Stimulated activated CD8-positive, alpha-beta memory T cell treated with anti-CD3 and anti-CD28 coated beads, Interleukin-12 subunit alpha, Interleukin-12 subunit beta, amount 100 ng/mL, for 24 hours (primary cell): Measurements from ENCODE around the gene GAST.
"Not testable (repeated sequence)": the region's sequence is repeated elsewhere in the genome, so short reads cannot be mapped to it uniquely, and the experiment has no call there.

Source experiments
- DNase-seq: peaks from one replicate; pipeline ENCODE4 v3.0.0-alpha.2; 2020; ENCODE audit errors: extremely low read depth

The GAST gene, protein sequence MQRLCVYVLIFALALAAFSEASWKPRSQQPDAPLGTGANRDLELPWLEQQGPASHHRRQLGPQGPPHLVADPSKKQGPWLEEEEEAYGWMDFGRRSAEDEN

DNA sequence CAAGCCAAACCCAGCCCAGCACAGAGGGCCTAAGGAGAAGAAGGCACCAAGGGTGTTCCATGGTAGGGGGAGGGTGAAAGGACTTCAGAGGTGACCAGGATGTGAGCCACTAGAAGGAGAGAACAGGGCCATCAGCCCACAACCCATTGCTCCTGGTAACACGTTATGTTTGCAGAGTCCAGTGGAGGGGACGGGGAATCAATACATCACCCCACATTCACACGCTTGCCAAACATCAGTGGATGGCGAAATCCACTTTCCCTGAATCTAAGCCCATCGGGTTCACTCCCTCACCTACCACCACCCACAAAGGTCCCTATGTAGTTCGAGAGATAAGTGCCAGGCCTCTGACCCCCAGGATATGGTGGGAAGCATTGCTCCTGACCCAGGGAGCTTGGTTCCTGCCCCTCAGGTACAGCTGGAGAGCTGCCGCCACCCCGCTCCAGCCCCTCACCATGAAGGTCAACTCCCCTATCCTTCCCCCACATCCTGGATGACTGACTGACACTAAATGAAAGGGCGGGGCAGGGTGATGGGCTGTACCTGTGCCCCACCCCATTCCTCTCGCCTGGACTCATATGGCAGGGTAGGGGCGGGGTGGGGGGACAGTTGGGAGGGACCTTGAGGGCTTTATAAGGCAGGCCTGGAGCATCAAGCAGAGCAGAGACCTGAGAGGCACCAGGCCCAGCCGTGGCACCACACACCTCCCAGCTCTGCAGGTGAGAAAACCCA, at the start of gene GAST:
GAST (plus strand) TSS at position 663 of the 732 bp plus-strand sequence. CDS start 3,106 bp downstream, outside the sequence.
- no peak for DNase-seq

DNA sequence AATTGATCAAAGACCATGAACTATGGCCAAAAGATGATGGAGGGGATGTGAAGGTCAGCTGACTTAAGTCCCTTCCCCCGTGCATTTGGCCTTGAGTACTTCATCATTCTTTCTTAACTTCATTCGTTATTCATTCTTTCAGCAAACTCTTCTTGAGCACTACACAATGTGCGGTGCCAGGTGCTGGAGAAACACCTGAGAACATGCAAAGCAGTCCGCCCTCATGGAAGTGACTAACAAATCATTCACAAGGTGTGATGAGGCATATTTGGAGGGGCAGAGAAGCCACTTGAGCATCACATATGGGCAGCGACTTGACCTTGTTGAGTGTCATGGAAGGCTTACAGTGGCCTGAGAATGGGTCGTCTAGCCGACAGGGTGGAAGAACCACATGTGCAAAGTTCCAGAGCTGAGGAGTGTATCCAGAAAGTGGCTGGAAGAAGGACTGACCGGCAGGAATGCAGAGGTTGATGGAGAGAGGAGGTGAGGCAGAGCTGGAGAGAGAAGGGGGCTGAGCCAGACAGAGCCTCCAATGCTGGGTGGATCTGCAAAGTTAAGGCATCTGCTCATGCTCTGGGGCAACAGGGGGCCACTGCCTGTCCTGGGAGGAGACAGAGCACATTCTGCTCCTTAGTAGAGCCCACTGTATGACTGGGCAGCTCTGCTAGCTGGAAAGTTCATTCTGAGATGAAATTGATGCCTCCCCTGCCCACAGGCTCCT, 48.5 kb upstream of the GAST start:
- no peak for DNase-seq

DNA sequence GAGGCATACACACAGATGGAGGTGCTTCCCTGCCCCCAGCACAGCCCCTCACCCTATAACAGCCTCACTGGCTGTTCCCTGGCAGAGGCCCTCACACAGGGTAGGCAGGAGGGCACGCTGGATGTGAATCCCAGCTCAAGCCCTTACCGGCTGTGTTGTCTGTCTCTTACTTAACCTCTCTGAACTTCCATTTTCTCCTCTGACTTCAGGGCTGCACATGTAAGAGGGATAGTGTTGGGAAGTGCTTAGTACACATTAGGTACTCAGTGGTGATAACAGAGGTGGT, 48.0 kb upstream of the GAST start:
- no peak for DNase-seq

DNA sequence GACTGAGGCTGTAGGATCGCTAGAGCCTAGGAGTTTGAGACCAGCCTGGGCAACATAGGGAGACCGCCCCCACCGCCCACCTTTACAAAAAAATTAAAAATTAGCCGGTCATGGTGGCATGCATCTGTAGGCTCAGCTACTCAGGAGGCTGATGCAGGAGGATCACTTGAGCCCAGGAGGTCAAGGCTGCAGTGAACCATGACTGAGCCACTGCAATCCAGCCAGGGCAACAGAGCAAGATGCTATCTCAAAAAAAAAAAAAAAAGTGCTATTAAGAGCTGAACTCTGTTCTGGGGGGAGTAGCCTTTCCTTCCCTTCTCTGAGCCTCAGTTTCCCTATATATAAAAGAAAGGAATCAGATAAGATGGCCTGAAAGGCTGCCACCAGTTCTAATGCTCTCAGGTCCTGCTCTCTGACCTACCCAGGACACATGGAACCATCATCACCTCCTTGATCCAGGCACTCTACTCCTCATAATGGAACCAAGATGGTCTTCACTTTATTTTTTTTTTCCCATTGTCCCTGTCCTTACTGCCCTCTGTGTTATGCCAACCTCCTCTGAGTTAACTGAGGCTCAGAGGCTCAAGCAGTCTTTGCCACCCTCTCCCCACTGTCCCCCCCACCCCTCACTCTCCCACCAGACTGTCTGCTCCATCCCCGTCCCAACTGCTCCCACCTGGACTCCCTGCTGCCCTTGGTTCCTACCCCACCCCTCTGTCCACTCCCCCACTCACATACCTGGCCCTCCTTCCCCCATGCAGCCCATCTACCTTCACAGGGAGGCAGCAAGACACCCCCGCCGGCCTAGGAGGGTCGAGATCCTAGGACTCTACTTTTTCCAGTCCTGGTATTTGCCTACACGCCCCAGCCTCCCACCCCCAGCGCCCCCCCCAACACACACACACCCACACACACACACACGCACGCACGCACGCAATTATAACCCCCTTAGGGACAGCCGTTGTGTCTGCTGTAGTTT, 47.3 kb upstream of the GAST start:
- no peak for DNase-seq

DNA sequence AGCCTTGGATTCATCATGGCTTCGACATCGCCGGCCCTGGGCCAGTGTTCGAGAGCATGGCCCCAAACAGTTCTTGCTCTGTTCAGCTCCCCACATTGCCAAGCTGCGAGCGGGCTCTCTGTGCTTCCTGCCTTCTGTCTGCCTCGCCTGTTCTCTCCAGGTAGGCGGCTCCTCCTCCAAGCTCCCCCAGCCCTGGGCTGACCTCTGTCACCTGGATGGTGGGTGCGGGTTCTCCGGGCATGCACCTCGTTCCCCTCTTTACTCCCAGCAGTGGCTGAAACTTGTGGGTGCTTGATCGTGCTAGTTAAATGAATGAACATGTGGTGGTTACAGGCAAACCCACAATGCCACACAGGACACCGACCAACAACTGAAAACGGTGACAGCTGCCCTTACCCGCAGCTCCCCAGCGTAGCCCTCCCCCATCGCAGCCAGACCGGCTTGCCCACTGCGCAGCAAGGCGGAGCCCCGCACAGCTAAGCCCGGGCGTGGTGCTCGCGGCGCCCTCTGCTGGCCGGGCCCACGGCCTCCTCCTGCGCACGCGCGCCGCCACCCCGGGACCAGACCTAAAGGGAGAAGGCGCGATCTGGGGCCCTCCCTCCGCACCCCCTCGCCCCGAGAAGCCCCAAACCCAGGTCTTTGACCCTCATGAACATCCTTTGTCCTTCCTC, 46.4 kb upstream of the GAST start:
- DNase-seq = peak; percentile 77

DNA sequence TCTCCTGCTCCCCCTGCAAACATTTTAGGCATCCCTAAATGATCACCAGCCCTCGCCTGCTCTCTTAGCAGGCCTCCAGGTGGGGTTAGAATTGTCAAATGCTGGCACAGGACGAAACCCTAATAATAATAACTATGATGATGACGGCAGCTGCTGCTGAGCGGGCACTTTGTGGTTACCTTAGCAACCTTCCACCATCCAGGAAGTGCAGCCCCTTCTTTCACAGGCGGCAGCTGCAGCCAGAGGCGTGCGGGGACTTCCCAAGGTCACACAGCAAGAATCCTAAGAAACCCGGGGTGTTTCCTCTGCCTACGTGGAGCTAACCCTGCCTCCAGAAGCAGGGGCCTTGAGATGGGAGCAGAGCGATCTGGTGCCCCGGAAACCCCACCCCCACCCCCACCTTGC, 45.9 kb upstream of the GAST start:
- DNase-seq = peak; percentile 39

DNA sequence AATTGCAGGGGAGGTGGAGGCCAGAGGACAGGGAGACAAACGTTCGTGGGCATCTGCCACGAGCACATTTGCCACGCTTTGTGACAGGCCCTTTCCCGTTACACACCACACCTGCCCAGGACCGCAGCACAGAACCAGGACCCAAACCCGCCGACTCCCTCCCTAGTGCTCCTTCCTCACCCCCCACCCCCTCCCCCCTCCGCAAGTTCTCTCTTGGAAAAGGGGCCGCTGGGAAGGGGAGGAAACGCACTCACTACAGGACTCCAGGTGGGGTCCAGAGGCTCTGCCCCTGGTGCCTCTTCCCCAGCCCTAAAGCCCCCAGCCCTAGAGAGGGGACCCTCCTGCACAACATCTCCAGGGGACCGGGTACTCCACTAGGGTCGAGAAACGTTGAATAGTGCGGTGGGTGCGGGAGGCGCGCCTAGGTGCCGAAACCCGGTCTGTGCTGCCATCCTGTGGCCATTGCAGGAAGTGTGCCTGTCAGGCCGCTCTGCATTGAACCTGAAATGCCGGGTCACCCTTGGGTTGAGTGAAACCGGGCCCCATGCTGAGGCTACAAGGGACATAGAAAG, 45.3 kb upstream of the GAST start:
- peak; percentile 60 for DNase-seq

DNA sequence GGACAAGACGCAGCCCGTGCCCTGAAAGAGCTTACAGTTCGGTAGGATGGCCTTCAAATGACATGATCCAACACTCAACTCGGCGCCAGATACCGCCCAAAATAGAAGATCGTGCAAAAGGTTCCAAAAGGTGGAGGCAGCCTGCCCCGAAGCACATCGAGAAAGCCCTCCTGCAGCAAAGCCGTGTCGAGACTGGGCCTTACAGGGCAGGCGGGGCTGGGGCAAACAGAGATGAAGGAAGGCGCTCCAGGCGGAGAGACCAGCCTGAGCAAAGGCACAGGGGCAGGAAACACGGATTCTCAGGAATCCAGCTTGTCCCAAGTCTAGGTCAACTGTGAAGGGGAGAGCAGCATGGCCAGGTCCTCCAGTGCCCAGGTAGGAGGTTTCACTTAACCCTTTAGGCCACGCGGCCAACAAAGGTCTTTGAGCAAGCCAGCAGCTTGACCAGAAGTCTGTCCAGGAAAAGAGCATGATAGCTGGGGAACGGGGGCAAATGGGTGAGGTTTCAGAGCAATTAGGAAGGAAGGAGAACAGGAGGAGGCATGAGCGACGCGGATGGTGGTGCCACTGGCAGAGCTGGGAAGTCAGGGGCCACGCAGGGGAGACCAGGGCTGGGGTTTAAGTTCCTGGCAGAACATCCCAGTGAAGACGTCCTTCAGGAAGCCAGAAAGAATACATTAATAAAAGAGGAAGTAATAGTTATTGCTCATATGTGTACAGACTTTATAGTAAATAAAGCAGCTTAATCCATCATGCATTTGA, 44.7 kb upstream of the GAST start:
- no peak for DNase-seq

DNA sequence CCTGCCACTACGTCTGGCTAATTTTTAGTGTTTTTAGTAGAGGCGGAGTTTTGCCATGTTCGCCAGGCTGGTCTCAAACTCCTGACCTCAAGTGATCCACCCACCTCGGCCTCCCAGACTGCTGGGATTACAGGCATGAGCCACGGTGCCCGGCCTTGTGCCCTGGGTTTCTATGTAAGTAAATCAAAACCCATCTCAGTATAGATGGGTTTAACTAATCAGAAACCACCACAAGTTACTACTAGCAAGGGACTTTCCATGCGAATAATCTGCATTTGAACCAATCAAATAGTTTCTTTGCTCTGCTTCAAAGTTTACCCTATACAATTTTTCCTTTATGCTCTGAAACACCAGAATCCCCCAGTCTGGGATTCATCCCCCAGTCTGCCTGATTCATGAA, 40.0 kb upstream of the GAST start:
- DNase-seq = no peak

DNA sequence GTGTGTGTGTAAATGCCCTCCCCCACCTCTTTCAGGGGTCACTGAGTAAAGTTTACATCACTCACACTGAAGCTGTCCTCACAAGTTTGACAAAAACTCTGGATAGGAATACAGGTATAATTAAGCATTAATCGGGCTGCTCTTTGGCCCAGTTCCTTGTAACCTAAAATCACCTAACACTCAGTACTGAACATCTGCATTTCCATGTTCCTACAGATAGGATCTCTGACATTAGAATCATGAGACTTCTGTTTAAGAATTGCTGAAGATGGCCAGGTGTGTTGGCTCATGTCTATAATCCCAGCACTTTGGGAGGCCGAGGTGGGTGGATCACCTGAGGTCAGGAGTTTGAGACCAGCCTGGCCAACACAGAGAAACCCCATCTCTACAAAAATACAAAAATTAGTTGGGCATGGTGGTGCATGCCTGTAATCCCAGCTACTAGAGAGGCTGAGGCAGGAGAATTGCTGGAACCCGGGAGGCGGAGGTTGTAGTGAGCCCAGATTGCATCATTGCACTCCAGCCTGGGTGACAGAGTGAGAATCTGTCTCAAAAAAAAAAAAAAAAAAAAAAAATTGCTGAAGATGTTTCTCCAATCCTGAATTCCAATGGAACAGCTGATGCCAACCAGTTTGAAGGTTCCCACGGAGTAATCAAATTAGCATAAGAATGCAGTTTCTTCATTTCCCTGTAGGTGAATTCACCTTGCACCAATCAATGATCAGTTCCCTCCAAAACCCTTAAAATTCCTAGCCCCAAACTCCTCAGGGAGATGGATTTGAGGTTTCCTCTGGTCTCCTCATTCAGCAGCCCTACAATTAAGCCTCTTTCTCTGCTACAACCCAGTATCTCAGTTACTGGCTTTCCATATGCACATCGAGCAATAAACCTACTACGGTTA, 36.7 kb upstream of the GAST start:
- not testable (repeated sequence) for DNase-seq

DNA sequence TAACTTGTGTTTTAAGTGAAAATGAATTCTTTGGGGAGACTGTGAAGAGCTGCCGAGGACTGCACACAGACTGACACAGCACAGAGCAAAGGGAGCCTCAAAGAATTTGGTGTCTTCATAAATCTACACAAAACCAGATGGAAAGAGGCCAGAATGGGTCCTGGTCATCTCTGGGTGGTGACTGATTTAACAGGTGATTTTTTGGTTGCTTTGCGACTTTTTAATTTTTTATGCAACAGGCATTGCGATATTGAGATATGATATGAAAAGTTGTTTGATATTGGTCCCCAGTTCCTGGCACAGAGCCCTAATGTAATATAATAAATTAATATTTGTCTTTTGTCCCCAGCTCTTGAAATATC, 36.1 kb upstream of the GAST start:
- no peak for DNase-seq

DNA sequence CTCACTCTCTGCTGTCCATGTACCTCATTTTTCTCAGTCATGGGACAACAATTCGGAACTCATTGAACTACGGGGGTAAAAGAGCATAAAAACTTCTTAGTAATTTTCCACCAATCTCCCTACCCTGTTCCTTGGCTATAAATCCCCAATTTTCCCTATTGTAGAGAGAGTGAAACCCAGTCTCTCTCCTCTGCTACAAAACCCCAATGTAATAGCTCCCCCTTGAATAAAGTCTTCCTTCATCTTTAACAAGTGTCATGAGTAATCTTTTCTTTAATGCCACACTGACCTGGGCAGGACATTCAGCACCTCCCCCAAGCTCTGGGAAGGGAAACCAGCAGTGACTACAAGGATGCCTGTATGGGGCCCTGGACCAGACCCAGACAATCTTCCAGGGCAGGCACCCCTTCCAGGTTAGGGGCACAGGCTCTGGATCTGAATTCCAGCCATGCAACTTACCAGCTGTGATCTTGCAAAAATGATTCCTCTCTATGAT, 33.7 kb upstream of the GAST start:
- DNase-seq = no peak

DNA sequence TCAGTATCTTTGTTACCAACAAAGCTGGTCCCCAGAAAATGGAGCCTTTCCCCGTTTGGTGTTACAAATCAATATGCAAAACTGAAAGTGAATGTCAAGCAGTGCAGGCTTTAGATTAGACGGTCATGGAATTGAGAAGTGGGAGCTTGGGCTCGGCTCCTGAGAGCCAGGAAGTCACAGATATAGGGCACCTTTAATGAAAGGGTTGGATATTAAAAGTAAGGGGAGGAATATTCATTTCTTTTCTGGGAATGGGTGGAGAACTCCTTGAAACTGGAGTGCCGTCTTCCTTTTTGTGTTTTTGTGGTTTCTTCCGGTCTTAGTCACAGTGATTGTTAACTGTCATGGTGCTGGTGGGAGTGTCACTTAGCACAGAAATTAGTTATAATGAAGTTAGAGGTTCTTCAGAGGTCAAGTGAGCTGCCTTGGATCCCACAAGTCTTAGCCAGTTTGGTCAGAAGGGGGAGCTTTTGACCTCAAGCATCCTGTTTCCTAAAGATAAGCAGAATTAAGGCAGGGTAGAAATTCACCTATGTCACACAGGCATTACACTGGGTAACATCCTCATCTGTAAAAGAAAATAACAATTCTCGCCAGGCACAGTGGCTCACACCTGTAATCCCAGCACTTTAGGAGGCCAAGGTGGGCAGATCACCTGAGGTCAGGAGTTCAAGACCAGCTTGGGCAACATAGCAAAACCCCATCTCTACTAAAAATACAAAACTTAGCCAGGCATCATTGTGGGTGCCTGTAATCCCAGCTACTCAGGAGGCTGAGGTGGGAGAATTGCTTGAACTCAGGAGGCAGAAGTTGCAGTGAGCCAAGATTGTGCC, 33.0 kb upstream of the GAST start:
- DNase-seq = peak; percentile 10

DNA sequence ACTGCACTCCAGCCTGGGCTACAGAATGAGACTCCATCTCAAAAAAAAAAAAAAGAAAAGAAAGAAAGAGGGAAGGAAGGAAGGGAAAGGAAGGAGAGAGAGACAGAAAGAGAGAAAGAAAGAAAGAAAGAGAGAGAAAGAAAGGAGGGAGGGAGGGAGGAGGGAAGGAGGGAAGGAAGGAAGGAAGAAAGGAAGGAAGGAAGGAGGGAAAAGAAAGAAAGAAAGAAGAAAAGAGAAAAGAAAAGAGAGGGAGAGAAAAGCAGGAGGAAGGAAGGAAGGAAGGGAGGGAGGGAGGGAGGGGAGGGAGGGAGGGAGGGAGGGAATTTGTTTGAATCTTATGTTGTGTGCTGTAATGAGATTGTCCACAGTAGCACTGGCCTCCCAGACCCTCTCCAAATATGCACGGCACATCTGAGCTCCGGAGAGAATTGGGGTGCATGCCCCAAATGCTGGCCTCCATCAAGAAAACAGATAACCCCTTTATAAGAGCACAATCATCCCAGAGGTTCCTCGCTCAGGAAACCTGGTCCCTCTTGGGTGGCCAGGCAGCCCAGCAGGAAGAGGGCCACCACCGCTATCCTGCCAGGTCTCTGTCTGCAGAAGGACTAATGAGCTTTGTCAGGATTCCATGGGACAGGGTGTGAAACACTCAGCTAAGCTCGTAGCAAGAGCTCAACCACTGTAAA, 32.2 kb upstream of the GAST start:
- DNase-seq = no peak

DNA sequence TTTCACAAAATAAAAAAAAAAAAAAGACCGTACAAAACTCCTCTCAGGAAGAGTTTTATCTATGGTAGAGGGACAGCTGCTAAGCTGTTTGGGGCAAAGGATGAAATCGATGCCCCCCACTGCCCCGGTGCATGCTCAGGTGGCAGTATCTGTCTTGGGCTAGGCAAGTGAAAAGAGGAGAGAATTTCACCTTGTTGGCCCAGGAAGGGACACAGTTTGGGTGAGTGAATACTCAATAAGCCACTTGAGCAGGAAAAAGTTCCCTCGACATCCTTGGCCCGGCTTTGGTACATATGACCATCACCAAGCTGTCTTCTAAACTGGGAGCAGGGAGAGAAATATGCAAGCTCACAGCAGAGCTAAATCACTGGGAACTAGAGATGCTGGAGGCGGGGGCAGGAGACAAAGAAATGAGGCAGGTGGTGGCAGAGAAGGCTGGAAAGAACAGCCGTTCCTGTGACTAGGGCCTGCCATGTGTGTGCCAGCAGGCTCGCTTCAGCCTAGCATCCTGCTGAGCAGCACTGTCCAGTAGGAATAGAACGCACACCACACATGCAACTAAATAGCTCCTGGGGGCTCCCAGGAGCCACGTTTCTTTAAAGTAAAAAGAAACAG, 31.6 kb upstream of the GAST start:
- no peak for DNase-seq

DNA sequence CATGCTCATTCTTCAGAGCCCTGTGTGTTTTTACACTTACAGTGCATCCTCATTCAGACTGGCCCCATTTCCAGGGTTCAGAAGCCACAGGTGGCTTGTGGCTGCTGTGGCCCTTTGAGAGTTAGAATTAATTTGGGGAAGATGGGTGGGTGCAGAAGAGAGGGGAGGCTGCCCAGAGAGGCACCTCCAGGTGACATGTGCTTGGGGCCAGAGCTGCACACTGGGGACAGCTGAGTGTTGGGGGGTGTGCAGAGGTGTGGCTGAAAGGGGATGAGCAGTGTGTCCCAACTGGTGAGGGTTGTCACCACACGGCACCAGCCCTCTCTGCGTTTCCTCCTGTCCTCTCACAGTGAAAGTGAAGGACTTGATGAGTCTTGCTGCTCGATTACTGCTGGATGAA, 30.4 kb upstream of the GAST start:
- DNase-seq = no peak

DNA sequence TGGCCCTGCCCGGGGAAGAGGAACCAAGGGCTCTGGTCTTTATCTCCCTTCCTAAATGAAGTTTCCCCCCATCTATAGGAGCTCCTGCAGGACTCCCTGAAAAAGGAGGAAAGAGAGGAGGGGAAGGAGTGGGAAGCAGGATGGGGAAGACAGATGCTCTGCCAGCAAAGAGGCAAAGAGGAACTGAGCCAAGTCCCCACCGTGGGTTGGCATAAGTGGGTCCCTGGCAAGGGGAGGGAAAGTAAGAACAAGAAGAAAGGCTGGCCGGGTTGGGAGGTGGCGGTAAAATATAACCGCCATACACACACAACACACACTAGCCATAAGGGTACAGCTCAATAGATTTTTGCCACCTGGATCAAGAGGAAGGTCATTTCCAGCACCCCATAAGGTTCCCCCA, 29.5 kb upstream of the GAST start:
- no peak for DNase-seq
